Measurements from ENCODE around the gene TMEM101.
"Not testable (repeated sequence)": the region's sequence is repeated elsewhere in the genome, so short reads cannot be mapped to it uniquely, and the experiment has no call there.

The TMEM101 gene

GRCh38 chr17:43961954-43962353 lies 52.8 kb downstream of the TMEM101 start:
- Mint-ChIP-seq H3K4me1 (ENCODE audit: low read depth) (no peaks in the 10 kb centered on the region), H3K4me3 (no peak overlapping the region), H3K27me3 (peaks cover 26% of the 10 kb centered on the region), H3K27ac (no peak overlapping the region), H3K9me3 (no peaks in the 10 kb centered on the region), H3K36me3 (ENCODE audit: low read depth) (no peaks in the 10 kb centered on the region)
- intact Hi-C loops (cut with micrococcal nuclease): no loop called here

GRCh38 chr17:43961292-43961691 lies 53.5 kb downstream of the TMEM101 start:
- H3K27ac Mint-ChIP-seq; H3K4me1 Mint-ChIP-seq (ENCODE audit: low read depth); H3K9me3 Mint-ChIP-seq; H3K36me3 Mint-ChIP-seq (ENCODE audit: low read depth); H3K4me3 Mint-ChIP-seq; intact Hi-C loops (cut with micrococcal nuclease): not testable (repeated sequence)
- H3K27me3 Mint-ChIP-seq: peaks cover 22% of the 10 kb centered on the region

Data from dendritic cell treated with granulocyte-macrophage colony-stimulating factor and Interleukin-4, amounts not matched to agents 40 ng/mL and 50 ng/mL, for 4 days (primary cell).